ENCODE measurements around the gene NR6A1.

- TF ChIP-seq EZH2phosphoT487 (IDR thresholded peaks at IDR 0.05; ENCODE audit: borderline replicate concordance) (no peak), CTCF (conservative IDR thresholded peaks at IDR 0.05; ENCODE audit: low read length) (no peak)
These were observed 257.6 kb downstream of the NR6A1 start for GRCh38 chr9:124513376-124513994.

Measured in Loucy (cell line).